HG03064 (cell line): ENCODE results near the gene XAGE2.

Experiments
- ATAC-seq: cut with Tn5 transposase; IDR thresholded peaks from one replicate; pipeline ENCODE4 v1.9.1; 2021; ENCODE audit warnings: low read depth; ENCODE audit not compliant: unreplicated experiment

The XAGE2 gene

DNA sequence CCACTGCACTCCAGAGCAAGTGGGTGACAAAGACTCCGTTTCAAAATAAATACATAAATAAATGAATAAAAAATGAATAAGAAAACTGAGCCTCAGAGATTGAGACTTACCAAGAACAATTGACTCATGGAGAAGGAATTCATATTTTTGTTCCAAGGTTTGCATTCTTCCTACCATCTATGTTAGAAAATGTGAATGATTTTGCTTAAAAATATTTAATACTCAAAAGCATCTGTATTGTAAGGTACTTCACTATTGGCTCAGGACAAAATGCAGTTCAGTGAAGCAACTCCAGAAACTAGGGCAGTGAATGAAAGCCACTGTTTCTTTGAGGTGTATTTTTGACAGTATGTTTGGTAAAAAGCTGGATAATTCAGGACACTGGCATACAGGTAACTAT lies 54.1 kb downstream of the XAGE2 start:
- ATAC-seq: no peak

DNA sequence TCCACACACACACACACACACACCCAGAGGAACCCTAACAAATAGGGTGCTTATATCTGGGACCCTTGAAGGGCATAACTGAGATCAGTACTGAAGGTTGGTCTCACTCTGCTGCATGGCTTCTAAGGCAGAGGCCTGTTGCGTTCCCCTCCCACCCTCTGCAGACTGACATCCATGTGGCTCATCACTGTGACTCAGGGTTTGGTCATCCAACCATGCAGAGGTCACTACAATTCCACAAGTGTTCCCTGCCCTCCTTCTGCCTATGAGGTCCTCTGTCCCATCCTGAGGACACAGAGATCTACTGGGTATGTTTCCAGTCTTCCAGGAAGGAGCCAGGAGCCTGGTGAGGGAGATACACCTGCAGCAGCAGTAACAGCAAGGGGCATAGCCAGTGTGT lies 55.8 kb downstream of the XAGE2 start:
- no peak for ATAC-seq
